Measurements from ENCODE around the gene TMEM94.

TMEM94 gene

DNA sequence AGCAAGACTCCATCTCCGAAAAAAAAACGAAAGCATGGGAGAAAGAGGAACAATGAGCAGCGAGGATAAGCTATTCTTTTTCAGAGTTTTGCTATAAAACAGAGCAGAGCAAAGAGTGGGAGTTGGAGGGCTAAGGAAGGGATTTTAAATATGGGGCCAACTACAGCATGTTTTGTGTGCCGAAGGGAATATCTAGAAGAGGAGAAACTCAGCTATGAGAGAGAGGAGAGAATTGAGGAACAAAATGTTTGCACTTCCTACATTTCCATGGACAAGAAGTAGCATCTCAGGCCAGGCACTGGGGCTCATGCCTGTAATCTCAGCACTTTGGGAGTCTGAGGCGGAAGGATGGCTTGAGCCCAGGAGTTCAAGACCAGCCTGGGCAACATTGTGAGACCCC lies 37.9 kb upstream of the TMEM94 start:
- peaks cover 0 to 5% (median 0%) of the 10 kb centered on the region in 3 experiments for H3K27me3 ChIP-seq (ENCODE audit: control insufficient read depth in 3 of 3, insufficient read depth in 3 of 3, low read depth in 1 of 3, low read length in 3 of 3)
- no peak overlapping the region for H4K91ac ChIP-seq (ENCODE audit: low read depth, low read length, poor library complexity)
- no peak overlapping the region for H3K18ac ChIP-seq (ENCODE audit: low read length)
- no peak overlapping the region for H4K8ac ChIP-seq (ENCODE audit: low read depth, low read length)
- H3K36me3 ChIP-seq (replicated peaks in 1 of 2; ENCODE audit: control insufficient read depth in 2 of 2, insufficient read depth in 2 of 2, low read length in 2 of 2), result no peaks in the 10 kb centered on the region
- H3K23ac ChIP-seq (ENCODE audit: low read depth, low read length, poor library complexity), result no peak overlapping the region
- no peak overlapping the region for H3K14ac ChIP-seq (ENCODE audit: low read length)
- no peak overlapping the region for H3K9ac ChIP-seq (ENCODE audit: low read depth, low read length, poor library complexity)
- no peaks in the 10 kb centered on the region for H3K4me1 ChIP-seq (ENCODE audit: control insufficient read depth in 2 of 2, insufficient read depth in 1 of 2, low read depth in 1 of 2, low read length in 2 of 2)
- H2AK5ac ChIP-seq (ENCODE audit: low read depth, low read length), result no peak overlapping the region
- no CpG with 5 or more reads among the region's 5 CpGs for WGBS, 2 donors (ENCODE audit: extremely low coverage in 2 of 2, insufficient read length in 2 of 2, insufficient replicate concordance in 1 of 2)
- H3K4me3 ChIP-seq (ENCODE audit: low read length in 2 of 2), result no peak overlapping the region
- no peaks in the 10 kb centered on the region for H3K79me1 ChIP-seq (ENCODE audit: low read depth, low read length)
- H2BK5ac ChIP-seq (ENCODE audit: low read length), result no peak overlapping the region
- no peak overlapping the region for H2BK15ac ChIP-seq (ENCODE audit: low read length)
- no peak overlapping the region for H3K27ac ChIP-seq (replicated peaks; ENCODE audit: low read length)
- H2AFZ ChIP-seq (ENCODE audit: low read length), result no peak overlapping the region
- H3K4me2 ChIP-seq (ENCODE audit: insufficient read depth, low read length, poor library complexity, severe bottlenecking), result no peak overlapping the region
- no peak overlapping the region for H3K4ac ChIP-seq (ENCODE audit: low read length)
- H2BK120ac ChIP-seq (ENCODE audit: low read depth, low read length), result no peak overlapping the region
- no peaks in the 10 kb centered on the region for H3K9me3 ChIP-seq (replicated peaks in 1 of 2; ENCODE audit: control insufficient read depth in 2 of 2, insufficient read depth in 1 of 2, low read depth in 1 of 2, low read length in 2 of 2)
- DNase-seq (ENCODE audit: low spot score), result no peak
- no peak overlapping the region for H2BK12ac ChIP-seq (ENCODE audit: low read length)

DNA sequence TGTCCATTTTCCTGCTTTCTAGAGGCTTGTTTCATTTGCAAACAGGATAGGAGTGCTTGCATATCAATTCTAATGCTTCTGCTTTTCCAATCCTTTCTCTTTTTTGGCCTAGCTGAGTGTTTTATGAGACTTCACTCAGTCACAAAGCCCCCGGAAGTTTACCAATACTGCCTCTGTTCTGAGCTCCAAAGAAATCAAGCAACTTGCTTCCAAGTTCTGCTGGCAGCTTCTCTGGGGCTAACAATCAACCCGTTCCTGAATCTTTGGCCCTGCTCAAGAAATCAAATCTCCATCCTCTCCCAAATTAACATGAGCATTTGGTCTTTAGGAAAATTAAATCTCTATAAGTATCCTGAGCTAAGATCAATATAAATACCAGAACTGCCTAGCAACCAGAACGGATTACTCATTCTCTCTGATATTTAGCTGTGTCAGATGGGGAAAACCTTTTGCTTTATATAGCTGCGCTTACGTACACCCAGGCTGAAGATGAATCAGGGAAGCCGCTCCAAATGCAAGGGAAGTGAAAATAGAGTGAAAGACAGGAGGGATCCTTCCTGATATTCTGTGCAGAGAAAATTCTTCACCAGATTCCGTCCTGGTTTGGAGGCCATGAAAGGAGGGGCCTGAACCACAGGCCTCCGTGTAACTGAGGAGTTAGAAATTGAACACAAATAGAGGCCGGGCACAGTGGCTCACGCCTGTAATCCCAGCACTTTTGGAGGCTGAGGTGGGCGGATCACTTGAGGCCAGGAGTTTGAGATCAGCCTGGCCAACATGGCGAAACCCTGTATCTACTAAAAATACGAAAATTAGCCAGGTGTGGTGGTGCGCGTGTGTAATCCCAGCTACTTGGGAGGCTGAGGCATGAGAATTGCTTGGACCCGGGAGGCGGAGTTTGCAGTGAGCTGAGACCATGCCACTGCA lies 27.6 kb upstream of the TMEM94 start:
- Histone ChIP-seq H3K14ac (ENCODE audit: low read length) (no peak overlapping the region), H3K9me3 (replicated peaks in 1 of 2; ENCODE audit: control insufficient read depth in 2 of 2, insufficient read depth in 1 of 2, low read depth in 1 of 2, low read length in 2 of 2) (no peaks in the 10 kb centered on the region), H3K18ac (ENCODE audit: low read length) (no peak overlapping the region), H3K27me3 (ENCODE audit: control insufficient read depth in 3 of 3, insufficient read depth in 3 of 3, low read depth in 1 of 3, low read length in 3 of 3) (no peaks in the 10 kb centered on the region), H4K8ac (ENCODE audit: low read depth, low read length) (no peak overlapping the region), H3K4me3 (ENCODE audit: low read length in 2 of 2) (no peak overlapping the region), H4K91ac (ENCODE audit: low read depth, low read length, poor library complexity) (no peak overlapping the region), H3K23ac (ENCODE audit: low read depth, low read length, poor library complexity) (no peak overlapping the region), H3K4me1 (ENCODE audit: control insufficient read depth in 2 of 2, insufficient read depth in 1 of 2, low read depth in 1 of 2, low read length in 2 of 2) (peaks cover 5 to 14% of the 10 kb centered on the region in 2 donors), H2BK5ac (ENCODE audit: low read length) (no peak overlapping the region), H3K4me2 (ENCODE audit: insufficient read depth, low read length, poor library complexity, severe bottlenecking) (no peak overlapping the region), H2BK15ac (ENCODE audit: low read length) (no peak overlapping the region), H2BK12ac (ENCODE audit: low read length) (no peak overlapping the region), H2AK5ac (ENCODE audit: low read depth, low read length) (no peak overlapping the region), H3K79me1 (ENCODE audit: low read depth, low read length) (no peaks in the 10 kb centered on the region), H2BK120ac (ENCODE audit: low read depth, low read length) (no peak overlapping the region), H2AFZ (ENCODE audit: low read length) (peak overlapping the region; percentile 63), H3K4ac (ENCODE audit: low read length) (no peak overlapping the region), H3K36me3 (replicated peaks in 1 of 2; ENCODE audit: control insufficient read depth in 2 of 2, insufficient read depth in 2 of 2, low read length in 2 of 2) (no peaks in the 10 kb centered on the region), H3K27ac (replicated peaks; ENCODE audit: low read length) (no peak overlapping the region), H3K9ac (ENCODE audit: low read depth, low read length, poor library complexity) (no peak overlapping the region)
- no peak for DNase-seq (ENCODE audit: low spot score)
- WGBS, 2 donors (ENCODE audit: extremely low coverage in 2 of 2, insufficient read length in 2 of 2, insufficient replicate concordance in 1 of 2), result no CpG with 5 or more reads among the region's 17 CpGs

DNA sequence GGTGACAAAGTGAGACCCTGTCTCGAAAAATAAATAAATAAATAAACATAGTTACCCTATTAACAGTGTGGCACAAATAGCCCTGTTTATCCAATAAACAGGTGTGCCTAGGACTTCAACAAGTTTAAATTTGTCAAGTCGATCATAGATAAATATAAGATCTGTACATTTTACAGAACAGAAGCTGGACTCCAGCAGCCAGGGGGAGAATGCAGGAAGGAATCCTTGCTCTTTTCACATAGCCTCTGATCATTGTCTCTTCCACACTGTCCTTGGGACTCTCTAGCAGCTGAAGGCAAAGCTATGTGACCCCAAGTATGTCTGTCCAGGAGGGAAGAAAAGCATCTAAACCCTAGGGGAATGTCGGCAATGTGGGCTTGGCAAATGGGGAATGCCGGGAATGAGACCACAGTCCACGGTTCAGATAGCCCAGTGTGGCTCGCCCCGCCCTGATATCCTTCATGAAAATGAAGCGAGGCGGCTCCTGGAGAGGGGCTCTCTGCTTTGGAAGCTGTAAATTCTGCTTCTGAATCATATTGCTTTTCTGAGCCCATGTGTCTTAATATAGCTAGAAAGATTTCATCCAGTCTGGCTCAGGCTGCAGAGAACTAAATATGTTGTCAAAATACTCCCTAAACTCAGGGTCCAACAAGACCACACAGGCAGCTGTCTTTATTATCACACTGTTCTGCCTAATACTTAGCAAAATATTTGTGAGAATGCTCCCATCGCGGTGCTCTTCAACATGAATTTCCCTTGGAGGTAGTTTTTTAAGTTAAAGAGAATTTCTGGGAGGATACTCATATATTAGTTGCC lies 26.1 kb upstream of the TMEM94 start:
- H4K91ac ChIP-seq (ENCODE audit: low read depth, low read length, poor library complexity), result no peak overlapping the region
- H3K27ac ChIP-seq (replicated peaks; ENCODE audit: low read length), result peak overlapping the region; percentile 88
- H2AFZ ChIP-seq (ENCODE audit: low read length), result peak overlapping the region; percentile 77
- H3K36me3 ChIP-seq (replicated peaks in 1 of 2; ENCODE audit: control insufficient read depth in 2 of 2, insufficient read depth in 2 of 2, low read length in 2 of 2), result no peaks in the 10 kb centered on the region
- DNase-seq (ENCODE audit: low spot score), result peak; percentile 75
- H3K27me3 ChIP-seq (ENCODE audit: control insufficient read depth in 3 of 3, insufficient read depth in 3 of 3, low read depth in 1 of 3, low read length in 3 of 3), result no peaks in the 10 kb centered on the region
- H3K23ac ChIP-seq (ENCODE audit: low read depth, low read length, poor library complexity), result no peak overlapping the region
- H3K9me3 ChIP-seq (replicated peaks in 1 of 2; ENCODE audit: control insufficient read depth in 2 of 2, insufficient read depth in 1 of 2, low read depth in 1 of 2, low read length in 2 of 2), result no peaks in the 10 kb centered on the region
- H2BK120ac ChIP-seq (ENCODE audit: low read depth, low read length), result no peak overlapping the region
- H2BK15ac ChIP-seq (ENCODE audit: low read length), result no peak overlapping the region
- no peak overlapping the region for H3K9ac ChIP-seq (ENCODE audit: low read depth, low read length, poor library complexity)
- H2BK12ac ChIP-seq (ENCODE audit: low read length), result no peak overlapping the region
- no peaks in the 10 kb centered on the region for H3K79me1 ChIP-seq (ENCODE audit: low read depth, low read length)
- no peak overlapping the region for H3K4me2 ChIP-seq (ENCODE audit: insufficient read depth, low read length, poor library complexity, severe bottlenecking)
- no peak overlapping the region for H2BK5ac ChIP-seq (ENCODE audit: low read length)
- WGBS, 2 donors (ENCODE audit: extremely low coverage in 2 of 2, insufficient read length in 2 of 2, insufficient replicate concordance in 1 of 2), result no CpG with 5 or more reads among the region's 11 CpGs
- peaks cover 5 to 14% of the 10 kb centered on the region in 2 donors for H3K4me1 ChIP-seq (ENCODE audit: control insufficient read depth in 2 of 2, insufficient read depth in 1 of 2, low read depth in 1 of 2, low read length in 2 of 2)
- no peak overlapping the region for H2AK5ac ChIP-seq (ENCODE audit: low read depth, low read length)
- peak overlapping the region in 1 of 2 donors; percentile 4 for H3K4me3 ChIP-seq (ENCODE audit: low read length in 2 of 2)
- H3K14ac ChIP-seq (ENCODE audit: low read length), result no peak overlapping the region
- no peak overlapping the region for H4K8ac ChIP-seq (ENCODE audit: low read depth, low read length)
- no peak overlapping the region for H3K4ac ChIP-seq (ENCODE audit: low read length)
- no peak overlapping the region for H3K18ac ChIP-seq (ENCODE audit: low read length)

DNA sequence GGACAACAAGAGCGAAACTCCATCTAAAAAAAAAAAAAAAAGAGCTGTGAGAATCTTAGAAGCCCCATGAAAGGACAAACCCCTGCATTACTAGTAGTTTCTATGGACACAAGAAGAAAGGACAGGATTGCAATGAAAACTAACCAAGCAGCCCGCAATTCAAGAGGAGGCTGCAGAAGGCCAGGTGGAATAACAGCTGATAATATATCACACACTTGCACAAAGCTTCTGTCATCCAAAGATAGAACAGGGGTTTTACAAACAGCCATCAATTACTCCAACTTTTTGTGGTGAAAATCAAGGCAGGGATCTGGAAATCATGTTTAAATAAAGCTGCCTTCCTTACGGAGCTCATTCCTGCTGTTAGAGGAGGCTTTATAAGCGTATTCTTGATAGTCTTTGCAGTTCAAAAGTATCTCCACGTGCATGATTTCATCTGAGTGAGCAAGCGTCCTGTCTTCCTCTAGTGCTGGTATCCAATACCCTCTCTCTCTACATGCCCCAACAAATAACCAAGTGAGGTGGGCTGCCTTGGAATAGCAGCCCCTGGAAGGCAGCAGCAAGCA lies 23.1 kb upstream of the TMEM94 start:
- Histone ChIP-seq H3K27ac (replicated peaks; ENCODE audit: low read length) (no peak overlapping the region), H3K4ac (ENCODE audit: low read length) (no peak overlapping the region), H3K23ac (ENCODE audit: low read depth, low read length, poor library complexity) (no peak overlapping the region), H4K8ac (ENCODE audit: low read depth, low read length) (no peak overlapping the region), H2BK12ac (ENCODE audit: low read length) (no peak overlapping the region), H3K27me3 (ENCODE audit: control insufficient read depth in 3 of 3, insufficient read depth in 3 of 3, low read depth in 1 of 3, low read length in 3 of 3) (no peaks in the 10 kb centered on the region), H3K9ac (ENCODE audit: low read depth, low read length, poor library complexity) (no peak overlapping the region), H3K4me3 (ENCODE audit: low read length in 2 of 2) (no peak overlapping the region), H3K4me1 (ENCODE audit: control insufficient read depth in 2 of 2, insufficient read depth in 1 of 2, low read depth in 1 of 2, low read length in 2 of 2) (peaks cover 5 to 14% of the 10 kb centered on the region in 2 donors), H2AK5ac (ENCODE audit: low read depth, low read length) (no peak overlapping the region), H2BK5ac (ENCODE audit: low read length) (no peak overlapping the region), H3K14ac (ENCODE audit: low read length) (no peak overlapping the region), H3K4me2 (ENCODE audit: insufficient read depth, low read length, poor library complexity, severe bottlenecking) (no peak overlapping the region), H3K18ac (ENCODE audit: low read length) (no peak overlapping the region), H3K9me3 (replicated peaks in 1 of 2; ENCODE audit: control insufficient read depth in 2 of 2, insufficient read depth in 1 of 2, low read depth in 1 of 2, low read length in 2 of 2) (no peaks in the 10 kb centered on the region), H3K79me1 (ENCODE audit: low read depth, low read length) (no peaks in the 10 kb centered on the region), H3K36me3 (replicated peaks in 1 of 2; ENCODE audit: control insufficient read depth in 2 of 2, insufficient read depth in 2 of 2, low read length in 2 of 2) (no peaks in the 10 kb centered on the region), H2BK120ac (ENCODE audit: low read depth, low read length) (no peak overlapping the region), H2AFZ (ENCODE audit: low read length) (peak overlapping the region; percentile 56), H2BK15ac (ENCODE audit: low read length) (no peak overlapping the region), H4K91ac (ENCODE audit: low read depth, low read length, poor library complexity) (no peak overlapping the region)
- WGBS, 2 donors (ENCODE audit: extremely low coverage in 2 of 2, insufficient read length in 2 of 2, insufficient replicate concordance in 1 of 2), result no CpG with 5 or more reads among the region's 6 CpGs
- DNase-seq (ENCODE audit: low spot score), result no peak

Data from neuronal stem cell (in vitro differentiated cells).